Pancreas (tissue), 10 donors: ENCODE measurements around the gene GBX2. TPM values are rescaled to one million over a fixed set of nuclear protein-coding genes. Genes with fewer than 3 reads are reported as not detected.

Experiments used
- ATAC-seq, 4 donors: fragments of 200-7000 bp; cut with Tn5 transposase; one replicate each; pipeline versions ENCODE4 v1.8.0 to v1.9.1; 2020; ENCODE audit warnings: mild to moderate bottlenecking in 4 of 4, moderate library complexity in 4 of 4
- DNase-seq, 6 donors: peaks; one replicate each; pipeline ENCODE4 v3.0.0-alpha.2; 2020
- FAIRE-seq: peaks from 2 replicates; lab custom pipeline; 2012; peaks lifted over from hg19 to GRCh38; lab: Jason Lieb, UNC
- H3K27ac ChIP-seq, 4 donors: fragments of 200-600 bp; sonication (generic); 1 replicate in 3 of 4; 2 replicates in 1 of 4; pipeline versions ENCODE4 v1.5.0 to v1.8.0; 2020
- H3K27me3 ChIP-seq, 4 donors: fragments of 200-600 bp; one replicate each; pipeline ENCODE4 v1.8.0; 2021
- H3K36me3 ChIP-seq, 3 donors: fragments of 200-600 bp; sonication (generic) in 1 of 3; one replicate each; pipeline versions ENCODE4 v1.5.0 to v1.8.0; 2020 to 2021
- H3K4me1 ChIP-seq, 3 donors: fragments of 200-600 bp; one replicate each; pipeline ENCODE4 v1.8.0; 2021
- H3K4me3 ChIP-seq, 4 donors: fragments of 200-600 bp; sonication (generic) in 2 of 4; one replicate each; pipeline versions ENCODE4 v1.5.0 to v1.8.0; 2020 to 2021
- H3K9me3 ChIP-seq, 4 donors: fragments of 200-600 bp; one replicate each; pipeline ENCODE4 v1.8.0; 2021
- WGBS, 2 donors: extraction: QIAGEN DNeasy Blood & Tissue Kit; methylation state at CpG; one replicate each; pipeline ENCODE4 v1.1.7; 2013; 5-methylcytosine and 5-hydroxymethylcytosine counted together
- intact Hi-C, 3 donors: fragments of 100-400 bp; cut with DNase I; formaldehyde crosslinking; loops; one replicate each; pipeline versions ENCODE4 v1.11.1 to v1.14.2; 2022
- polyA plus RNA-seq, 2 donors: library from polyadenylated mRNA; stranded (reverse); fragments of 200-250 nt; gene quantifications; one replicate each; pipeline ENCODE4 v1.2.3, GENCODE V29; 2013
- total RNA-seq, 6 donors: library from RNA; stranded (reverse); fragmentation: NEBNext Ultra II Directional in 4 of 6; extraction: Animal tissue kit (Norgen Biotek cat#: 25700) in 4 of 6; gene quantifications; one replicate each; pipeline versions ENCODE4 v1.2.1 to v1.2.4, GENCODE V29; 2021 to 2023
- TF ChIP-seq, protein P1 (sequence below), 4 donors: fragments of 200-600 bp; sonication (generic) in 3 of 4; IDR thresholded peaks; one replicate each; pipeline versions ENCODE4 v1.5.0 to v1.8.0; 2021; ENCODE audit warnings: antibody characterized with exemption in 4 of 4
- donor health status: healthy with polysubstance abuse.
- donor health status: DM: no; HTN: no; CAD: no; lungs with moderate emphysema.
- donor health status: DM: no; HTN: no; CAD: no.
- donor health status: control.
- donor health status: control.
- donor health status: Bipolar disorder and iron deficiency.
- donor health status: DM: yes; HTN: yes; CAD: no.
- donor health status: DM: no; HTN: no; CAD: no.
- donor health status: DM: no; HTN: no; CAD: no.
- donor health status: DM: yes; HTN: yes; CAD: no.

Gene GBX2
- total and polyA plus RNA-seq, 8 donors, result not detected

GRCh38 chr2:236171181-236171679, 3.0 kb upstream of the GBX2 start:
- WGBS, 2 donors, result 2 to 3% methylated on average over 27 of the region's 27 CpGs

DNA sequence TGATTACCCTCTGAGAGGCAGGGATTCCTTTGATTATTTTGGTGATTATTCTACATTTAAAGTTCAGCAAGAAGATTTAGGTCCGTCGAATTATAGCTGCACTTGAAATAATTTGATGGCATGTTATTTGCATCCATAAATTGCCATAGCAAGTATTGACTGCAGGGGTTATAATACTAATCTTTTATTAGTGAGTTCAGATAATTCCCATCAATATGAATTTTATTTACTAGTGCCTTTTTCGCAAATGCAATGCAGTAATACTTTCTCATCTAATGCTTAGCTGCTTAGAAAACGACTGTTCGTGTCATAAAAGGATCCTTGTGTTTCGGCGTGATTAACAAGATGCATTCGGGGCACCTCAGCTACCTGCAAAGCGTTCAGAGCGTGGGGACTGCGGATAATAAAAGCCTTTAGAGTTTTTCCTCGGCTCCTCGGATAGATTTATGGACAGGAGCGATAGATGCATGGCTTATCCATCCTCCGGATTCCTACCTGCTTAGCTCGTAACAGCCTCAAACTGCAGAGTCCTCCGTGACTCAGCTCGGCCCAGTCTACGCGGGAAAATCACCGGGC, 2.5 kb upstream of the GBX2 start:
- H3K9me3 ChIP-seq, result no peaks in the 10 kb centered on the region
- 7 to 8% methylated on average over 21 of the region's 21 CpGs for WGBS, 2 donors
- no peak for FAIRE-seq
- DNase-seq, result no peak
- no peak overlapping the region for H3K4me3 ChIP-seq
- H3K27ac ChIP-seq, result no peak overlapping the region
- TF ChIP-seq, protein P1, sequence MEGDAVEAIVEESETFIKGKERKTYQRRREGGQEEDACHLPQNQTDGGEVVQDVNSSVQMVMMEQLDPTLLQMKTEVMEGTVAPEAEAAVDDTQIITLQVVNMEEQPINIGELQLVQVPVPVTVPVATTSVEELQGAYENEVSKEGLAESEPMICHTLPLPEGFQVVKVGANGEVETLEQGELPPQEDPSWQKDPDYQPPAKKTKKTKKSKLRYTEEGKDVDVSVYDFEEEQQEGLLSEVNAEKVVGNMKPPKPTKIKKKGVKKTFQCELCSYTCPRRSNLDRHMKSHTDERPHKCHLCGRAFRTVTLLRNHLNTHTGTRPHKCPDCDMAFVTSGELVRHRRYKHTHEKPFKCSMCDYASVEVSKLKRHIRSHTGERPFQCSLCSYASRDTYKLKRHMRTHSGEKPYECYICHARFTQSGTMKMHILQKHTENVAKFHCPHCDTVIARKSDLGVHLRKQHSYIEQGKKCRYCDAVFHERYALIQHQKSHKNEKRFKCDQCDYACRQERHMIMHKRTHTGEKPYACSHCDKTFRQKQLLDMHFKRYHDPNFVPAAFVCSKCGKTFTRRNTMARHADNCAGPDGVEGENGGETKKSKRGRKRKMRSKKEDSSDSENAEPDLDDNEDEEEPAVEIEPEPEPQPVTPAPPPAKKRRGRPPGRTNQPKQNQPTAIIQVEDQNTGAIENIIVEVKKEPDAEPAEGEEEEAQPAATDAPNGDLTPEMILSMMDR (IDR thresholded peaks at IDR 0.05), result no peak
- no peak for ATAC-seq
- peaks cover 10 to 63% (median 23%) of the 10 kb centered on the region in 4 donors for H3K27me3 ChIP-seq
- H3K36me3 ChIP-seq, result no peaks in the 10 kb centered on the region
- intact Hi-C loops, result no loop called here
- peaks cover 0 to 7% (median 7%) of the 10 kb centered on the region in 3 donors for H3K4me1 ChIP-seq

More at GRCh38 chr2:236171181-236171679, 3.0 kb upstream of the GBX2 start:
- intact Hi-C loops, result no loop called here
- H3K9me3 ChIP-seq, result no peaks in the 10 kb centered on the region
- DNase-seq (no peak), ATAC-seq (no peak), FAIRE-seq (no peak)
- TF ChIP-seq, protein P1 (IDR thresholded peaks at IDR 0.05), result no peak
- H3K4me3 ChIP-seq, result no peak overlapping the region
- peaks cover 10 to 58% (median 22%) of the 10 kb centered on the region in 4 donors for H3K27me3 ChIP-seq
- no peak overlapping the region for H3K27ac ChIP-seq
- peaks cover 0 to 7% (median 7%) of the 10 kb centered on the region in 3 donors for H3K4me1 ChIP-seq
- H3K36me3 ChIP-seq, result no peaks in the 10 kb centered on the region

DNA sequence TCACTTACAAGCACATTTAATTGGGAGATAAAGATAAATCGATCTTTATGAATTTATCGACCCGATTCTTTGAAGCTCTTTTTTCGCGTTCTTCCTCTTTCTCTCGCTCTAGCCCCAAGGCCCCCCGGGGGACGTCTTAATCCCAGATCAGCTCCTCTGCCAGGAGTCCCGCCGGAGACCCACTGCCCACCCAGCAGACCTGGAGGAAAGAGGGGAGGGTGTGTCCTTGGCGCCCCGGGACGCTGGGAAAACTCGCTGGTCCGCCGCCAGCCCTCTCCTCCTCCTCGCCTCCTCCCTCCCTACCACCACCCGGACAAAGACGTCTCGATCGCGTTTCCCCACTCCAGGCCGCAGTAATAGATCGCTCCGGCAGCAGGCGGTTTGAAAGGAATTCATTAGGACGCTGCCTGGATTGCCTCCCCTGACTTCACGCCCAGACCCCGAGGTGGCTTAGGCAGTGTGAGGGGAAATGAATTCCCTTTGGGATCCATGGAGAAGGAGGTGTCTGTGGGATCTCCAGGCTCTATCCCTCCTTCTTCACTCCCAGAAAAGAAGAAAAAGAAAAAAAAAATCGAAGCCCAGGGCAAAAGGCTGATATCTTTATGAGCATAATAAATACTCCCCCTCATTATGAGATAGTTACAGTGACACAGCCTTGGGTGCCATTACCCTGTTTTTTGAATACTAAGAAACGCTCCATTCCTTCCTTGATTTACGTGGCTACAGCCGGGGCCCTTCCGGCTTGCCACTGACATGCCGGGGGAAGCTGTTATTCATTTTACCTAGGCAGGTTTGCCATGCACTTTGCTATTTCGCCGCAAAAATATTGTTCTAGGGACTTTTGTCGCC, 1.8 kb upstream of the GBX2 start:
- no peak for ATAC-seq
- peaks cover 10 to 71% (median 26%) of the 10 kb centered on the region in 4 donors for H3K27me3 ChIP-seq
- TF ChIP-seq, protein P1 (IDR thresholded peaks at IDR 0.05), result no peak
- no peaks in the 10 kb centered on the region for H3K9me3 ChIP-seq
- DNase-seq, result no peak
- WGBS, 2 donors, result 5 to 6% methylated on average over 38 of the region's 38 CpGs
- no peaks in the 10 kb centered on the region for H3K36me3 ChIP-seq
- no peak overlapping the region for H3K27ac ChIP-seq
- no peak for FAIRE-seq
- intact Hi-C loops, result no loop called here
- no peak overlapping the region for H3K4me3 ChIP-seq
- peaks cover 0 to 8% (median 7%) of the 10 kb centered on the region in 3 donors for H3K4me1 ChIP-seq

GRCh38 chr2:236169151-236169721, 1.1 kb upstream of the GBX2 start:
- no peak for DNase-seq
- TF ChIP-seq, protein P1 (IDR thresholded peaks at IDR 0.05), result no peak
- Histone ChIP-seq H3K27ac (no peak overlapping the region), H3K27me3 (peaks cover 10 to 78% (median 26%) of the 10 kb centered on the region in 4 donors), H3K36me3 (no peaks in the 10 kb centered on the region), H3K4me3 (no peak overlapping the region), H3K4me1 (peaks cover 4 to 15% (median 13%) of the 10 kb centered on the region in 3 donors), H3K9me3 (no peaks in the 10 kb centered on the region)
- ATAC-seq, result no peak
- intact Hi-C loops, result no loop called here
- FAIRE-seq, result no peak
- WGBS, 2 donors, result 7 to 10% methylated on average over 36 of the region's 36 CpGs
